ENCODE results near the gene RPN2. TPM values are rescaled to one million over a fixed set of nuclear protein-coding genes. Genes with fewer than 3 reads are reported as not detected.

Gene RPN2
- total and polyA plus RNA-seq, 2 donors from 2014 or later, result 175 to 207 TPM

DNA sequence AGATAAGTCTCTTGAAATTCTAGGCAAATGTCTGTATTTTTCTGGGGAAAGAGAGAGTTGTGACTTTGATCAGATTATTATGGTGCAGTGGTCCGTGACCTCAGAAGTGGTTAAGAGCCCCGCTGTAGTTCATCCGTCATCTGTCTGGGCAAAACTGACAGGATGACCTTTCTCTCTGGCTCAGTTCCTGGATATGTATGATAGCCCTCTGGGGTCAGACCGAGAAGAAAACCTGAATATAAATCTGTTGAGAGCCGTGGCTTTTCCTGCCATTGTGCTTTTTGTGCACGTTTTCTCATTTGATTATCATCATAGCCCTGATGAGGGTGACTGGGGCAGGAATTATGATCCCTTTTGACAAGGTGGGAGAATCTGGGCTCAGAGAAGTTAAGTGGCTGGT lies 55.9 kb downstream of the RPN2 start:
- Histone ChIP-seq H3K27me3 (ENCODE audit: control insufficient read depth, insufficient read depth, low read length) (no peaks in the 10 kb centered on the region), H3K4me3 (ENCODE audit: low read length in 3 of 3) (no peak overlapping the region), H3K4me1 (ENCODE audit: control insufficient read depth in 2 of 3, insufficient read depth in 2 of 3, low read depth in 1 of 3, low read length in 3 of 3) (no peaks in the 10 kb centered on the region), H3K9ac (ENCODE audit: low read length in 3 of 3) (no peak overlapping the region), H3K27ac (ENCODE audit: low read depth in 2 of 2, low read length in 2 of 2) (no peak overlapping the region), H3K36me3 (ENCODE audit: control insufficient read depth in 2 of 3, insufficient read depth in 3 of 3, low read length in 3 of 3) (peaks cover 14 to 68% (median 60%) of the 10 kb centered on the region in 3 donors), H3K9me3 (ENCODE audit: control insufficient read depth in 2 of 3, insufficient read depth in 1 of 3, low read length in 3 of 3) (no peaks in the 10 kb centered on the region)
- FAIRE-seq (no peak), DNase-seq (no peak)
- intact Hi-C loops (cut with DNase I), result no loop called here
- TF ChIP-seq, protein P1, sequence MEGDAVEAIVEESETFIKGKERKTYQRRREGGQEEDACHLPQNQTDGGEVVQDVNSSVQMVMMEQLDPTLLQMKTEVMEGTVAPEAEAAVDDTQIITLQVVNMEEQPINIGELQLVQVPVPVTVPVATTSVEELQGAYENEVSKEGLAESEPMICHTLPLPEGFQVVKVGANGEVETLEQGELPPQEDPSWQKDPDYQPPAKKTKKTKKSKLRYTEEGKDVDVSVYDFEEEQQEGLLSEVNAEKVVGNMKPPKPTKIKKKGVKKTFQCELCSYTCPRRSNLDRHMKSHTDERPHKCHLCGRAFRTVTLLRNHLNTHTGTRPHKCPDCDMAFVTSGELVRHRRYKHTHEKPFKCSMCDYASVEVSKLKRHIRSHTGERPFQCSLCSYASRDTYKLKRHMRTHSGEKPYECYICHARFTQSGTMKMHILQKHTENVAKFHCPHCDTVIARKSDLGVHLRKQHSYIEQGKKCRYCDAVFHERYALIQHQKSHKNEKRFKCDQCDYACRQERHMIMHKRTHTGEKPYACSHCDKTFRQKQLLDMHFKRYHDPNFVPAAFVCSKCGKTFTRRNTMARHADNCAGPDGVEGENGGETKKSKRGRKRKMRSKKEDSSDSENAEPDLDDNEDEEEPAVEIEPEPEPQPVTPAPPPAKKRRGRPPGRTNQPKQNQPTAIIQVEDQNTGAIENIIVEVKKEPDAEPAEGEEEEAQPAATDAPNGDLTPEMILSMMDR (IDR thresholded peaks at IDR 0.05; ENCODE audit: borderline replicate concordance, extremely low read depth, insufficient read depth), result no peak

DNA sequence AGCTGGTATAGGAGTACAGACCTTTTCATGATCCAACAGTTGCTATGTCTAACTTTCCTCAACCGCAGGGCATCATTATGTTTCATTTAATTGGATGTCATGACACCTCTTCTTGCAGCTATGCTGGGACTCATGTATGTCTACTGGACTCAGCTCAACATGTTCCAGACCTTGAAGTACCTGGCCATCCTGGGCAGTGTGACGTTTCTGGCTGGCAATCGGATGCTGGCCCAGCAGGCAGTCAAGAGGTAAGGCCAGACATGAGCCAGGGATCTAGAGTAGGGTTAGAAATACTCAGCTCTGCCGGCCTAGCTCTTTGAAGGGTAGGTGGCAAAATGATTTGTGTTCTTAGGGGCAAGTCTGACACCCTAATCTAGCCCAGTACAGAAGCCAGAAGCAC lies 57.3 kb downstream of the RPN2 start:
- H3K4me1 ChIP-seq (ENCODE audit: control insufficient read depth in 2 of 3, insufficient read depth in 2 of 3, low read depth in 1 of 3, low read length in 3 of 3), result no peaks in the 10 kb centered on the region
- intact Hi-C loops (cut with DNase I), result no loop called here
- no peak overlapping the region for H3K4me3 ChIP-seq (ENCODE audit: low read length in 3 of 3)
- no peaks in the 10 kb centered on the region for H3K9me3 ChIP-seq (ENCODE audit: control insufficient read depth in 2 of 3, insufficient read depth in 1 of 3, low read length in 3 of 3)
- no peak overlapping the region for H3K9ac ChIP-seq (ENCODE audit: low read length in 3 of 3)
- TF ChIP-seq, protein P1 (IDR thresholded peaks at IDR 0.05; ENCODE audit: borderline replicate concordance, extremely low read depth, insufficient read depth), result no peak
- no peak overlapping the region for H3K27ac ChIP-seq (ENCODE audit: low read depth in 2 of 2, low read length in 2 of 2)
- FAIRE-seq, result no peak
- DNase-seq, result no peak
- no peaks in the 10 kb centered on the region for H3K27me3 ChIP-seq (ENCODE audit: control insufficient read depth, insufficient read depth, low read length)
- H3K36me3 ChIP-seq (ENCODE audit: control insufficient read depth in 2 of 3, insufficient read depth in 3 of 3, low read length in 3 of 3), result peaks cover 6 to 66% (median 56%) of the 10 kb centered on the region in 3 donors

DNA sequence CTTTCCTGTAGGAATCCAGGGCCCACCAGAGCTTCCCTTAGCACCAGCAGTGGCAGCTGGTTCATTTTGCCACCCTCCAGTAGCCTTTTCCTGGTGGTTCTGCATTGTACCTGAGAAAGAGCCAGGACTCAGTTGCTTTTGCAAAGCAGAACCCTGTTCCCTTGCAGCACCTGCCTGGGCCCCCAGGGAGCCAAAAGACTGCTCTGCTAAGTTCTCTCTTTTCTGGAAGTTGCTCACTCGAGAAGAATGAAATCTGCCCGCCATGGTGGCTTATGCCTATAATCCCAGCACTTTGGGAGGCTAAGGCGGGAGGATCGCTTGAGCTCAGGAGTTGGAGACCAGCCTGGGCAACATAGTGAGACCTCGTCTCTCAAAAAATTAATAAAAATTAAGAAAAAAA lies 58.5 kb downstream of the RPN2 start:
- TF ChIP-seq, protein P1 (IDR thresholded peaks at IDR 0.05; ENCODE audit: borderline replicate concordance, extremely low read depth, insufficient read depth), result no peak
- no peak overlapping the region for H3K4me3 ChIP-seq (ENCODE audit: low read length in 3 of 3)
- intact Hi-C loops (cut with DNase I), result no loop called here
- no peak for FAIRE-seq
- H3K27me3 ChIP-seq (ENCODE audit: control insufficient read depth, insufficient read depth, low read length), result no peaks in the 10 kb centered on the region
- H3K36me3 ChIP-seq (ENCODE audit: control insufficient read depth in 2 of 3, insufficient read depth in 3 of 3, low read length in 3 of 3), result peaks cover 8 to 65% (median 48%) of the 10 kb centered on the region in 3 donors
- H3K9ac ChIP-seq (ENCODE audit: low read length in 3 of 3), result no peak overlapping the region
- H3K9me3 ChIP-seq (ENCODE audit: control insufficient read depth in 2 of 3, insufficient read depth in 1 of 3, low read length in 3 of 3), result no peaks in the 10 kb centered on the region
- no peak for DNase-seq
- no peaks in the 10 kb centered on the region for H3K4me1 ChIP-seq (ENCODE audit: control insufficient read depth in 2 of 3, insufficient read depth in 2 of 3, low read depth in 1 of 3, low read length in 3 of 3)
- H3K27ac ChIP-seq (ENCODE audit: low read depth in 2 of 2, low read length in 2 of 2), result no peak overlapping the region

DNA sequence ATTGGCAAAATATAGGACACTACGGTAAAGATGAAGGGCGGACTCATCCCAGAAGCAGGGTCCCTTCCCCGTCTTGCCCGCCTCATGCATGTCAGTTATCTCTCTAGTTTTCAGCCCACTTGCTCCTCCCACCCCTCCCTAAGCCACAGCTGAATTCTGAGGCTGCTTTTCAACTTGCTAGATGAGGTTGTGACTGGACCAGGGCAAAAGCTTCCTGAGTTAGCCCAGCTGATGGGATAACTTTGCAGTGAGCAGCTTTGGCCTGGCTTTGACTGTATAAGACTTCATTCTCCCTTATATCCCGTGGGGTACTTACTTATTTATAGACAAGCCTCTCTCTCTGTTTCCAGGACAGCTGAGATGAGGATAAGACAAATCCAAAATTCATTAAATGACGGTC lies 59.3 kb downstream of the RPN2 start:
- H3K9ac ChIP-seq (ENCODE audit: low read length in 3 of 3), result no peak overlapping the region
- no peak overlapping the region for H3K27ac ChIP-seq (ENCODE audit: low read depth in 2 of 2, low read length in 2 of 2)
- H3K4me1 ChIP-seq (ENCODE audit: control insufficient read depth in 2 of 3, insufficient read depth in 2 of 3, low read depth in 1 of 3, low read length in 3 of 3), result no peaks in the 10 kb centered on the region
- H3K4me3 ChIP-seq (ENCODE audit: low read length in 3 of 3), result no peak overlapping the region
- peaks cover 8 to 61% (median 47%) of the 10 kb centered on the region in 3 donors for H3K36me3 ChIP-seq (ENCODE audit: control insufficient read depth in 2 of 3, insufficient read depth in 3 of 3, low read length in 3 of 3)
- no peaks in the 10 kb centered on the region for H3K9me3 ChIP-seq (ENCODE audit: control insufficient read depth in 2 of 3, insufficient read depth in 1 of 3, low read length in 3 of 3)
- TF ChIP-seq, protein P1 (IDR thresholded peaks at IDR 0.05; ENCODE audit: borderline replicate concordance, extremely low read depth, insufficient read depth), result no peak
- no peak for FAIRE-seq
- intact Hi-C loops (cut with DNase I), result no loop called here
- H3K27me3 ChIP-seq (ENCODE audit: control insufficient read depth, insufficient read depth, low read length), result no peaks in the 10 kb centered on the region
- DNase-seq, result no peak

Data from kidney (tissue), 14 donors.